GM12878 (cell line): Measurements from ENCODE around the gene SRSF1. TPM values are rescaled to one million over a fixed set of nuclear protein-coding genes. Genes with fewer than 3 reads are reported as not detected.

ENCODE experiments used
- BHLHE40 ChIP-seq, 2 experiments: fragments of 450-650 bp in 1 of 2; IDR thresholded peaks; 2 replicates each; pipeline ENCODE4 v1.6.1; 2011 to 2017; ENCODE audit warnings: low read depth in 2 of 2, borderline replicate concordance in 1 of 2, improper control_type of control experiment in 1 of 2, low read length in 1 of 2, mild to moderate bottlenecking in 1 of 2
- E2F4 ChIP-seq: IDR thresholded peaks from 2 replicates; pipeline ENCODE4 v1.6.1; 2012; ENCODE audit warnings: low read depth, low read length, improper control_type of control experiment
- NFYB ChIP-seq: IDR thresholded peaks from 2 replicates; pipeline ENCODE4 v1.6.1; 2011; ENCODE audit warnings: low read depth, mild to moderate bottlenecking, low read length, improper control_type of control experiment, moderate library complexity; ENCODE audit not compliant: insufficient read depth
- RAD21 ChIP-seq: IDR thresholded peaks from 2 replicates; pipeline ENCODE4 v1.6.1; 2011; ENCODE audit warnings: mild to moderate bottlenecking, low read depth, low read length, moderate library complexity; ENCODE audit not compliant: insufficient read depth
- STAT3 ChIP-seq: IDR thresholded peaks from 2 replicates; pipeline ENCODE4 v1.6.1; 2011; ENCODE audit warnings: low read depth, low read length, improper control_type of control experiment
- TAF1 ChIP-seq: IDR thresholded peaks from 2 replicates; pipeline ENCODE4 v1.6.1; 2011; ENCODE audit warnings: mild to moderate bottlenecking, low read depth, low read length, borderline replicate concordance
- TCF12 ChIP-seq: IDR thresholded peaks from 2 replicates; pipeline ENCODE4 v1.6.1; 2011; ENCODE audit warnings: low read depth, mild to moderate bottlenecking, low read length
- YBX1 ChIP-seq: fragments of 450-650 bp; IDR thresholded peaks from 2 replicates; pipeline ENCODE4 v1.6.1; 2016; ENCODE audit warnings: antibody characterized with exemption
- YY1 ChIP-seq: IDR thresholded peaks from 2 replicates; pipeline ENCODE4 v1.6.1; 2011; ENCODE audit warnings: low read depth, mild to moderate bottlenecking, low read length
- ZBTB33 ChIP-seq: fragments of 450-650 bp; IDR thresholded peaks from 2 replicates; pipeline ENCODE4 v1.6.1; 2017; ENCODE audit warnings: mild to moderate bottlenecking
- ZNF622 ChIP-seq: fragments of 450-650 bp; IDR thresholded peaks from 2 replicates; pipeline ENCODE4 v1.6.1; 2017; ENCODE audit warnings: mild to moderate bottlenecking, inconsistent platforms
- polyA plus RNA-seq, 11 experiments: library from polyadenylated mRNA; depleted of rRNA in 4 of 11; unstranded in 6 of 11; stranded (reverse) in 5 of 11; fragments of >200 nt; fragmentation: Nextera tagmentation in 4 of 11; fragmentation: Illumina TruSeq in 1 of 11; extraction: Ambion mirVana in 4 of 11; extraction: Trizol in 1 of 11; gene quantifications; 1 replicate in 1 of 11; 2 replicates in 10 of 11; pipeline versions ENCODE4 v1.2.1 to v1.2.3, GENCODE V29; 2011 to 2016; ENCODE audit warnings: inconsistent platforms in 2 of 11, missing spikeins in 2 of 11, low read depth in 1 of 11
- total RNA-seq, 4 experiments: library from RNA; depleted of rRNA in 3 of 4; stranded (reverse); fragments of >200 nt in 3 of 4; fragmentation: Illumina TruSeq in 1 of 4; extraction: Trizol in 1 of 4; gene quantifications; 2 replicates each; pipeline versions ENCODE4 v1.2.1 to v1.2.3, GENCODE V29; 2013 to 2021
- TF ChIP-seq, protein P1 (sequence below): fragments of 450-650 bp; IDR thresholded peaks from 2 replicates; pipeline ENCODE4 v1.6.1; 2017; ENCODE audit warnings: antibody characterized with exemption, mild to moderate bottlenecking, moderate library complexity

SRSF1 gene
- total and polyA plus RNA-seq, 10 of the 15 experiments (the other 5 are each of a cell fraction or from before 2014, with no cell fraction given): 101 to 474 (median 404) TPM

DNA sequence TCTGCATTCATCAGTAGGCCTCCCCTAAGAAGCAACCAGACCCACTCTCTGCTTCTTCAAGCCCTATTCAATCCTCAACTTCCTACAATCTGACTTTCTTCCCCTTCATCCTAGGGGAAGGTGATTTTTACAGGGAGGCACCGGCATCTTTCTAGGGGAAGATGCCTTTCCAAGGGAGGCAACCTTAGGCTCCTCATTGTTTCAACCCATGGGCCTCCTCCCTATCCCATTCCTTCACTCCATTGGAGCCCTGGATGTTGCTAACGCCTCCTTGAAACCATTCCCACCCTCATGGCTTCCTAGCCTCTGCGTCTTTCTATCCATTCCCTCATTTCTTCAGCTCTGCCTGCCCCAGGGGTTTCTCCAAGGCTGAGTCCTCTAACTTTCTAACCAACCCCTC is 49.2 kb downstream of the SRSF1 start (continued):
- TF ChIP-seq RAD21 (no peak), ZNF622 (no peak), NFYB (no peak), TAF1 (no peak), STAT3 (no peak), E2F4 (no peak), YBX1 (no peak), ZBTB33 (no peak), TCF12 (no peak), BHLHE40 (IDR thresholded peaks at IDR 0.05; ENCODE audit: borderline replicate concordance in 1 of 2, low read depth in 2 of 2, low read length in 1 of 2) (no peak), YY1 (no peak)
- TF ChIP-seq, protein P1, sequence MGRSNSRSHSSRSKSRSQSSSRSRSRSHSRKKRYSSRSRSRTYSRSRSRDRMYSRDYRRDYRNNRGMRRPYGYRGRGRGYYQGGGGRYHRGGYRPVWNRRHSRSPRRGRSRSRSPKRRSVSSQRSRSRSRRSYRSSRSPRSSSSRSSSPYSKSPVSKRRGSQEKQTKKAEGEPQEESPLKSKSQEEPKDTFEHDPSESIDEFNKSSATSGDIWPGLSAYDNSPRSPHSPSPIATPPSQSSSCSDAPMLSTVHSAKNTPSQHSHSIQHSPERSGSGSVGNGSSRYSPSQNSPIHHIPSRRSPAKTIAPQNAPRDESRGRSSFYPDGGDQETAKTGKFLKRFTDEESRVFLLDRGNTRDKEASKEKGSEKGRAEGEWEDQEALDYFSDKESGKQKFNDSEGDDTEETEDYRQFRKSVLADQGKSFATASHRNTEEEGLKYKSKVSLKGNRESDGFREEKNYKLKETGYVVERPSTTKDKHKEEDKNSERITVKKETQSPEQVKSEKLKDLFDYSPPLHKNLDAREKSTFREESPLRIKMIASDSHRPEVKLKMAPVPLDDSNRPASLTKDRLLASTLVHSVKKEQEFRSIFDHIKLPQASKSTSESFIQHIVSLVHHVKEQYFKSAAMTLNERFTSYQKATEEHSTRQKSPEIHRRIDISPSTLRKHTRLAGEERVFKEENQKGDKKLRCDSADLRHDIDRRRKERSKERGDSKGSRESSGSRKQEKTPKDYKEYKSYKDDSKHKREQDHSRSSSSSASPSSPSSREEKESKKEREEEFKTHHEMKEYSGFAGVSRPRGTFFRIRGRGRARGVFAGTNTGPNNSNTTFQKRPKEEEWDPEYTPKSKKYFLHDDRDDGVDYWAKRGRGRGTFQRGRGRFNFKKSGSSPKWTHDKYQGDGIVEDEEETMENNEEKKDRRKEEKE: no peak
- TF ChIP-seq, all 136 proteins: peak for 0
